ENCODE data around the gene AUTS2.

The AUTS2 gene

DNA sequence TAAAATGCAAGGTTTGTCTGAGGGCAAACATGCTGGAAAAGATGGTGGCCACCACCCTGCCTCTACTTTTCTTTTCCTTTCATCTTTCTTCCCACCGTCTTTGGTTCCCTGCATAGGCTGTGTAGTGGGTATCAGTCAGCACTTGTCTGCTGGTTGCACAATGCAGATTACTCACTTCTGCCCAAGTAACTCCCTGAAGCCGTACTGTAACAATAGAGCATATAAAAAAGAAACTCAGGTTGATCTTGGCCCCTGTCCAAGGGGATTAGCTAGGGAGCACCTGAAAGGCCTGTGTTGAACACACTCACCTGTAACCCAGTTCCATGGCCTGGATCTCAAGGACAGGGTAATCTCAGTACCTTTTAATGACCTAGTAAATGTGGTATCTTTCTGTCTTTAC, 1000.7 kb downstream of the AUTS2 start:
- no peak for DNase-seq (ENCODE audit: low read depth)

GRCh38 chr7:70599446-70600190, 1001.3 kb downstream of the AUTS2 start:
- DNase-seq (ENCODE audit: low read depth) = no peak

- no peak for DNase-seq (ENCODE audit: low read depth)
Measured at GRCh38 chr7:70600993-70601392, 1002.7 kb downstream of the AUTS2 start.

GRCh38 chr7:70602117-70602516, 1003.8 kb downstream of the AUTS2 start:
- DNase-seq (ENCODE audit: low read depth) = no peak

DNA sequence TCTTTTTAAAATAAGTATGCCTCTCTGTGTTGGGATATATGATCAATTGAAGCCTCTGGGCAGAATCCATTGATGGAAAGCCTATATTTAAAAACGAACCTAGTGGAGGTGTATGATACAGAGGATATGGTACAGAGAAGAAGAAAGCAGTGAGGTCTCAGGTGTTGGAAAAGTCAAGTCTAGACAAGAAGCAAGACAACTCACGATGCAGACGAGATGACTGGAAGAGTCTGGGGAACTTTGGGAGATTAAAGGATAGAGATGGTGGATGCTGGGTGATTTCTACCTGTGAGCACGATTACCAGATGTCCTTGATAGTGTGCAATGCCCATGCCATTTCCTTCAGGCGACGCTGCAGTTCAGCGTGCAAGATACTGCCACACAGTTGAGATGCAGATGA, 1009.0 kb downstream of the AUTS2 start:
- DNase-seq (ENCODE audit: low read depth) = no peak

GRCh38 chr7:70607759-70608158, 1009.5 kb downstream of the AUTS2 start:
- DNase-seq (ENCODE audit: low read depth) = no peak

DNA sequence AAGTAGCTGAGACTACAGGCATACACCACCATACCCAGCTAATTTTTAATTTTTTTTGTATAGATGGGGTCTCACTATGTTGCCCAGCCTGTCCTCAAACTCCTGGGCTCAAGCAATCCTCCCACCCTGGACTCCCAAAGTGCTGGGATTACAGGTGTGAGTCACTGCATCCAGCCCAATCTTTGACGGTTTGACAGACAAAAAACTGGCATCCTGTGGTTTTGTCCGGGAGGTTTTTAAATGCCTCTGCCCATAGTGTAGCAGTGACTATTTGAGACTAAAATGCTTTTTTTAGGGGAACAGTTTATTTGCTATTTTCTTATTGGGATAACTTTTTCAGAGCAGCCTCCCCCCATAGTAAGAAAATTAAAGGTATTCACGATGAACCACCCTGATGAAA, 1010.0 kb downstream of the AUTS2 start:
- no peak for DNase-seq (ENCODE audit: low read depth)

DNA sequence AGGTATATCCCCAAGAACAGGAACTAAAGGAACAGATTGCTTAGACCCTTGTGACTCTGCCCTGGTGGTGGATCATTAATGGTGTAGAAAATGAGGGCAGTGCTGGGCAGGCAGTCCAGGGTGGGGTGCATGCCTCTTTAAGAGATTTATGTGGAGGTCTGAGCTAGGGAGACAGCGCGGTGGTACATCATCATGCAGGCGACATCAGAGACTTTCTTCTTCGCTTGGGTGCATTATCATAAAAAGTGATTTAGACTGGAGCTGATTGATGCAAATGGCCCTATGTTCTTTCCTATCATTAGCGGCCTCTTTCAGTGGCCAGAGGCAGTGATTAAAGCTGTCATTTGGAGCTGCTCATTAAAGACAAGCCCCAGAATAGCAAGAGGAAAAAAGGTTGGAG, 1014.5 kb downstream of the AUTS2 start:
- no peak for DNase-seq (ENCODE audit: low read depth)

DNA sequence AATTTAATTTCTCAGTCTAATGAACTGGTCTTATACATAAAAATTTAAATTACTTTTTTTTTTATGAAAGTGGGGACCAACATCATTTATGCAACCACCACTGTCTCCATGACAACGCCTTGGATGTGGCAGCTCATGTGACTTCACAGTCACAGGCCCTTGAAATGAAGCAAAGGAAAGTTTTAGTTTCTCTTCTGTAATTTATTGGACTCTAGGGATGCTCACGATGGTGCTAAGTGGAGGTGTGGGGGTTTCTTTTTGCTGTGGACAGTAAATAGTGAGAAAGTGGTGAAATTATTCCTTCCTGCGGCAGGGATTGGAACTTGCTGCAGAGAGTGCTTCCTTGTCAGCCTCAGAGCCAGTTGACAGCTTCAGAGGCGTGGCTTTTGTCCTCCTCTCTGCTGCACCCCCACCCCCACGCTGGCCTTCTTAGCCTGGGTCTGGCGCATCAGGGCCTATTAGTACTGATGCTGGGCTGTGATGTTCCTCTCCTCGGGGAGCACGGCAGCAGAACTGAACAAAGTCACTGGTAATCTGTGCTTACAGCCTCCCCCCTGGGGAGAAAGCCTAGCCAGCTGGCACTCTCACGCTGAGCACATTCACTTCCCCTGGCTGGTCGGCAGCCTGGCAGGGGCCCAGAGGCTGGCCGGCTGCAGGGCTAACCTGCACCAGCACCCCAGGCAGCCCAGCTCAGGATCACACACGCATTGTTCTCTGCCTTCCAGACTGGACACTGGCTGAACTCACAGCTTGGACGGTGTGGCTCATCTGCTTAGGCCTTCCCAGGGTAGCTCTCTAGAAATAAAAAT, 1016.2 kb downstream of the AUTS2 start:
- DNase-seq (ENCODE audit: low read depth) = no peak

- DNase-seq (ENCODE audit: low read depth) = no peak
Measured at GRCh38 chr7:70615066-70615606, 1016.9 kb downstream of the AUTS2 start.

GRCh38 chr7:70616211-70616610, 1017.9 kb downstream of the AUTS2 start:
- no peak for DNase-seq (ENCODE audit: low read depth)

DNA sequence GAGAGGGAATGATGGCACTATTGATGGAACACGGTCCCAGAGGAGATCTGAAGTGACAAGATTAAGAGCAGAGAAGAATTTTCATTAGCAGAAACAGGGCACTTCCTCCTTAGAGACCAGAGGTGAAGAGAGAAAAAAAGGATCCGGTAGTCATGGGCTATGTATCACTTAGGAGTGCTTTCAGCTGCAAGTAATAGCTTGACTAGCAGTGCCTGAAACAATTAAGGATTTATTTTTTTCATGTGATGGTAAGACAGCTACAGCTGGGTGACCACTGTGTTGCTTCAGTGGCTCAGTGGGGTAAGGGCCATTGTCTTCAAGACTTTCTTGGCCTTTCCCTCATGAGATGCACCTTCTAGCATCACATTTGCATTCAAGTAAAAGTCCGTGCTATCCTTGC, 1018.5 kb downstream of the AUTS2 start:
- no peak for DNase-seq (ENCODE audit: low read depth)

GRCh38 chr7:70618020-70618551, 1019.8 kb downstream of the AUTS2 start:
- no peak for DNase-seq (ENCODE audit: low read depth)

- DNase-seq (ENCODE audit: low read depth) = no peak
Measured at GRCh38 chr7:70619130-70619529, 1020.9 kb downstream of the AUTS2 start.

- no peak for DNase-seq (ENCODE audit: low read depth)
Measured at GRCh38 chr7:70619659-70620058, 1021.4 kb downstream of the AUTS2 start.

DNA sequence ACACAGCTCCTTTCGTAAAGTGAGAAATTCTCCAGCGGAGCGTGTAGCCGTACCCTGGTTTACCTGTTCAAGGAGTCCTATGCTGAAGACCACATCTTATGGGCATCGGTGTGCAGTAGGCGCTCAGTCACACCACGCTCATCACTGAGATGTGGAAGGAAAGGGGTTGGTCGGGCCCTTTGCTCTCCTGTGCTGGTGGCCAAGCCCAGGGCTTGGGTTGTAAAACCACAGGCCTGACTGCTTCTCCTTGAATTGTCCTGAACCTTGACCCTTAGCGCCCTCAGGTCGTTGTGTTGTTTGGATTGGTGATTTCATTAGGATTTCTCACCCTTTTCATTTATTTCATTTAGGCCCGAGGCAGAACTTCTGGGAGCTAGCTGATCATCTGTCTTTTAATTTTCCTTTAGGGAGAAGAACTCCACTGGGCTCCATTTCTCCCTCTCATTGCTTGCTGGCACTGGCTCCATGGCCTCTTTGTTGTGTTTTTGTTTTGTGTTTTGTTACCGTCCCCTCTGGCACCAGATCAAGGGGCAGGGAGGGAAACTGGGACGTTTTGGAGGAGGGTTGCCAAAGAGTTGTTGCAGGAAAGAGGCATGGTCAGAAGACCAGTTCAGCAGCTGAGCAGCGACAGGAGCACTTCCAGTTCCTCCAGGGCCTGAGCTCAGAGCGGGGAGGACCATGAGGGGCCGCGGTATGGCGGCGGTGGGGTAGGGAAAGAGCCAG, 1022.2 kb downstream of the AUTS2 start:
- no peak for DNase-seq (ENCODE audit: low read depth)

DNA sequence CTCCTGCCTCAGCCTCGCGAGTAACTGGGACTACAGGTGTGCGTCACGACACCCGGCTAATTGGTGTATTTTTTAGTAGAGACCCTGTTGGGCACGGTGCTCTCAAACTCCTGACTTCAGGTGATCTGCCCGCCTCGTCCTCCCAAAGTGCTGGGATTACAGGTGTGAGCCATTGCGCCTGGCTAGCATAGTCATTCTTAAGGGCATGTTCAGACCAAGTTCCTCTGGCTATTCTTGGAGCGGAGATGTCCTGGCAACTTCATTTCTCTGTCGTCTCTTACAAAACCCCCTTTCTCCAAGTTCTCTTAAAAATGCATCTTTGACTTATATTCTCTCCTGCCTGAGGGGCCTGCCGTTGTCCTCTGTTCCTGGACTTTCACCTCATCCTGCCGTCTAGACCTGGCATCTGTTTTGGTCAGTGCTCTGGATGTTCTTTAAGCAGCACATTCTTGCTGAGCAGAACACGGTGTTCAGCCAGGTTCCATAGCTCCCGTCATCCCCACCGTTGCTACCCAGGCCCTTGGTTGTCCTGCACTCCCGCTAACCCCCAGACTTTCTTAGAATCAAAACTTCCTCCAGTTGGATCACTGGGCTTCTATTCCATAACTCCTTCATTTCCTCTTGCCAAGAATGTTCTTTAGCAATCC, 1023.8 kb downstream of the AUTS2 start:
- DNase-seq (ENCODE audit: low read depth) = no peak

DNA sequence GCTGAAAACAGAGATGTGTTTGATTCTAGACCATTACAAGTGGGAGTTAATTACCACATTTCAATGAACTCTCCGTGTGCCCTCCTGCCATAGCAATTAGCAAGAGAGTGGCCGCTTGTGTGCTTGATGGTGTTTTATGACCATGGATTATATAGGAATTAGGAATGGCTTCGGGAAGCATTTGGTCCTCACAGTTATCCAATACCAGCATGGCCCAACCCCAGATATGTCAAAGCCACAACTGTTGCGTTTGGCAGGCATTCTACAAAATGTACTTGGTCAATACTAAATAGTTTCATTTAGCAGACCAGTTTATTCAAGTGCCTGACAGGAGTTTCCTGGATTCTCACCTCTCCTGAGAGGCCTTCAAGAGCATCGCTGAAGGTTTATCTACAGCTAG, 1024.7 kb downstream of the AUTS2 start:
- DNase-seq (ENCODE audit: low read depth) = no peak

DNA sequence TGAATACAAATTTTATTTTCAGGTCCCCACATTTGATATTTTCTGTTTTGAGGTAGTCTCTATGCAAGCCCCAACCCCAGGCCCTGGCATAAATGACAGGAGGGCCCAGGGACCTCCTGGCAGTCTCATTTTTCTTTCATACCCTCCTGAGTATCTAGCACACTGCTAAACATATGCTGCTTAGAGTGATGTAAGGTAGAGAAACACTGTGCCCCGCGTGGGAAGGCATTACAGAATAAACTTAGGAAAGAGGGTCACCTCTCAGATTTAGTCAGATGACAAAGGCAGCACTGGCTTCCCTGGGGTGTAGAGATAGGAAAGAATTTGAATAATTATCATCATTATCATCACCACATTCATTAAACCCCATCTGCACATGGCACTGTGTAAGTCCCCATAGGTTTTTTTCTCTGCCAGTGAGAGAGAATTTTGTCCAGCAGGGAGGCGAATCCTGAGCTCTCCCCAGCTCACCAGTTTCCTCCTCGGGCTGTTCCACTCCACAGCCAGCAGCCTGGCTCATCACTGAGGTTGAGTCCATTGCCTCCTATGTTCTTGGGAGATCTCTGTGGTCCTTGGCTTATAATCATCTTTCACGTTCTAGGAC, 1026.3 kb downstream of the AUTS2 start:
- DNase-seq (ENCODE audit: low read depth) = no peak

DNA sequence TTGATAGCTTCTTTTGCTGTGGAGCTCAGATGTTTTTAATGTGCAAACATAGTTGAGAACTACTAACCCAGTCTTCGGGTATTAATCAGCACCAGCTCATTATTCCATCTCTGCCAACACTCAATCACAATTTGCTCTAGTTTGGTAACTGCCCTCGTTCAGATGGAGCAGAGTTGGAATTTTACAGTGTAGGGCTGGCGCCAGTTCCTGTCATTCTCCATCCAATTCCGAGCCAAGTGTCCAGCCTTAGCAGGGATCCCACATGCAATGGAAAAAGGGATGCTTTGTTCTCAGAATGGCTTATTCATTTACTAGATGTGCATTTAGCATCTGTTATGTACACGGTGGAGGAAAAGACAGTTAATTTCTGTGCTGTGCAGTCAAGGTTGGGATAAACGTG, 1029.2 kb downstream of the AUTS2 start:
- no peak for DNase-seq (ENCODE audit: low read depth)

DNA sequence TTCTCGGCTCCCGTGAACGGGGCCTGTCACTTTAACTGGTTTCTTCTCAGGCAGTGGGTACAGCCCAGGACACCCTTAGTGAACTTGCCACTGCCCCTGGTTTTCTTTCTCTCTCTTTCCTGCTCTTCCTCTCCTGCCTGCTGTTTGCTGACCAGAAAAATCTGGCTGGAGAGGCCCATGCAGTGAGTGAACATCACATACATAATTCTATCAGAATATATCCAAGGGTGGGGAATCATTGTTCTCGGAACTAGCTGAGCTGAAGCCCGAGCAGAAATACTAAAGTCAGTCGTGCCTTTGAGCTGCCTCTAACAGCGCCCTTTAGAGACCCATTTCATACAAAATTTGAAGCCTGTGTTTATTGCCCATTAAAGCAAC, 1032.2 kb downstream of the AUTS2 start:
- no peak for DNase-seq (ENCODE audit: low read depth)

Measured in stimulated activated CD8-positive, alpha-beta memory T cell treated with anti-CD3 and anti-CD28 coated beads, Interleukin-4, amount 100 ng/mL, for 24 hours (primary cell).